Neural cell (in vitro differentiated cells): ENCODE data around the gene LHFPL6.

ENCODE experiments used
- CTCF ChIP-seq: fragments of 450-650 bp; IDR thresholded peaks from 2 replicates; pipeline ENCODE4 v1.5.1; 2014; ENCODE audit warnings: antibody characterized with exemption, mild to moderate bottlenecking, moderate library complexity; ENCODE audit not compliant: poor library complexity, severe bottlenecking
- EP300 ChIP-seq: fragments of 450-650 bp; conservative IDR thresholded peaks from 2 replicates; pipeline ENCODE4 v1.6.1; 2014; ENCODE audit warnings: antibody characterized with exemption, mild to moderate bottlenecking, moderate library complexity; ENCODE audit not compliant: poor library complexity, severe bottlenecking
- EZH2 ChIP-seq: fragments of 200-600, 300-800 bp; shearing (Covaris generic), sonication (generic); IDR thresholded peaks from 2 replicates; pipeline ENCODE4 v1.6.1; 2014; ENCODE audit warnings: antibody characterized with exemption, low read length, borderline replicate concordance, mild to moderate bottlenecking; ENCODE audit not compliant: insufficient read depth, poor library complexity, severe bottlenecking
- MXI1 ChIP-seq: fragments of 450-650 bp; conservative IDR thresholded peaks from 2 replicates; pipeline ENCODE4 v1.6.1; 2014; ENCODE audit warnings: antibody characterized with exemption, mild to moderate bottlenecking; ENCODE audit not compliant: poor library complexity, severe bottlenecking
- POLR2AphosphoS5 ChIP-seq: IDR thresholded peaks from 2 replicates; pipeline ENCODE4 v1.6.1; 2012
- RAD21 ChIP-seq: fragments of 450-650 bp; conservative IDR thresholded peaks from 2 replicates; pipeline ENCODE4 v1.6.1; 2014; ENCODE audit warnings: antibody characterized with exemption, mild to moderate bottlenecking, moderate library complexity
- REST ChIP-seq: IDR thresholded peaks from 2 replicates; pipeline ENCODE4 v1.6.1; 2012; ENCODE audit warnings: borderline replicate concordance
- SMC3 ChIP-seq: fragments of 450-650 bp; conservative IDR thresholded peaks from 2 replicates; pipeline ENCODE4 v1.6.1; 2014; ENCODE audit warnings: antibody characterized with exemption, mild to moderate bottlenecking, moderate library complexity; ENCODE audit not compliant: poor library complexity

GRCh38 chr13:39378306-39378705 lies 224.7 kb downstream of the LHFPL6 start:
- no peak for TF ChIP-seq CTCF
- no peak for TF ChIP-seq POLR2AphosphoS5
- no peak for TF ChIP-seq SMC3
- TF ChIP-seq RAD21, result no peak
- no peak for TF ChIP-seq REST
- TF ChIP-seq EP300, result no peak
- TF ChIP-seq MXI1, result no peak
- TF ChIP-seq EZH2, result no peak
